Neuronal stem cell (in vitro differentiated cells): ENCODE results near the gene KCNAB1.

Experiments
- DNase-seq: peaks from one replicate; pipeline ENCODE4 v3.0.0-alpha.2; 2013; ENCODE audit warnings: low spot score
- H2AFZ ChIP-seq: one replicate; pipeline ENCODE4 v1.6.1; 2013; ENCODE audit warnings: mild to moderate bottlenecking, low read length, inconsistent platforms
- H2AK5ac ChIP-seq: 2 replicates; pipeline ENCODE4 v1.6.1; 2013; ENCODE audit warnings: low read depth, mild to moderate bottlenecking, inconsistent platforms, low read length, moderate library complexity, mixed read lengths
- H2BK120ac ChIP-seq: 2 replicates; pipeline ENCODE4 v1.6.1; 2013; ENCODE audit warnings: low read depth, mild to moderate bottlenecking, inconsistent platforms, low read length, moderate library complexity, mixed read lengths
- H2BK12ac ChIP-seq: one replicate; pipeline ENCODE4 v1.6.1; 2013; ENCODE audit warnings: low read length, inconsistent platforms
- H2BK15ac ChIP-seq: 2 replicates; pipeline ENCODE4 v1.6.1; 2013; ENCODE audit warnings: mild to moderate bottlenecking, low read length, inconsistent platforms, mixed read lengths
- H2BK5ac ChIP-seq: one replicate; pipeline ENCODE4 v1.6.1; 2013; ENCODE audit warnings: inconsistent platforms, mild to moderate bottlenecking, low read length, moderate library complexity
- H3K14ac ChIP-seq: one replicate; pipeline ENCODE4 v1.6.1; 2013; ENCODE audit warnings: low read length, inconsistent platforms
- H3K18ac ChIP-seq: 2 replicates; pipeline ENCODE4 v1.6.1; 2013; ENCODE audit warnings: low read length, inconsistent platforms
- H3K23ac ChIP-seq: 2 replicates; pipeline ENCODE4 v1.6.1; 2013; ENCODE audit warnings: low read depth, mild to moderate bottlenecking, mixed read lengths, low read length, inconsistent platforms; ENCODE audit not compliant: poor library complexity
- H3K27ac ChIP-seq: replicated peaks from 3 replicates; pipeline ENCODE4 v1.5.1; 2013; ENCODE audit warnings: low read length, inconsistent platforms
- H3K27me3 ChIP-seq, 3 experiments: 2 replicates each; pipeline ENCODE4 v1.6.1; 2013; ENCODE audit warnings: low read length in 3 of 3, mild to moderate bottlenecking in 2 of 3, inconsistent platforms in 1 of 3, low read depth in 1 of 3, mixed read lengths in 1 of 3, moderate library complexity in 1 of 3; ENCODE audit not compliant: control insufficient read depth in 3 of 3, insufficient read depth in 3 of 3
- H3K36me3 ChIP-seq, 2 donors: replicated peaks in 1 of 2; 2 replicates each; pipeline ENCODE4 v1.6.1; 2013; ENCODE audit warnings: low read length in 2 of 2; ENCODE audit not compliant: control insufficient read depth in 2 of 2, insufficient read depth in 2 of 2
- H3K4ac ChIP-seq: 2 replicates; pipeline ENCODE4 v1.6.1; 2013; ENCODE audit warnings: inconsistent platforms, mild to moderate bottlenecking, low read length, moderate library complexity
- H3K4me1 ChIP-seq, 2 donors: 1 replicate in 1 of 2; 2 replicates in 1 of 2; pipeline ENCODE4 v1.6.1; 2013; ENCODE audit warnings: low read length in 2 of 2, low read depth in 1 of 2; ENCODE audit not compliant: control insufficient read depth in 2 of 2, insufficient read depth in 1 of 2
- H3K4me2 ChIP-seq: one replicate; pipeline ENCODE4 v1.6.1; 2013; ENCODE audit warnings: mild to moderate bottlenecking, low read length, inconsistent platforms; ENCODE audit not compliant: insufficient read depth, poor library complexity, severe bottlenecking
- H3K4me3 ChIP-seq, 2 donors: 2 replicates each; pipeline ENCODE4 v1.5.1; 2013; ENCODE audit warnings: low read length in 2 of 2, mild to moderate bottlenecking in 2 of 2, inconsistent platforms in 1 of 2, moderate library complexity in 1 of 2
- H3K79me1 ChIP-seq: one replicate; pipeline ENCODE4 v1.6.1; 2013; ENCODE audit warnings: low read depth, mild to moderate bottlenecking, inconsistent platforms, low read length, moderate library complexity
- H3K9ac ChIP-seq: one replicate; pipeline ENCODE4 v1.6.1; 2013; ENCODE audit warnings: mild to moderate bottlenecking, low read depth, low read length, inconsistent platforms; ENCODE audit not compliant: poor library complexity
- H3K9me3 ChIP-seq, 2 donors: replicated peaks in 1 of 2; 2 replicates each; pipeline versions ENCODE3 to v1.6.1; 2013; ENCODE audit warnings: low read length in 2 of 2, mild to moderate bottlenecking in 2 of 2, inconsistent platforms in 1 of 2, low read depth in 1 of 2, mixed read lengths in 1 of 2, moderate library complexity in 1 of 2; ENCODE audit not compliant: control insufficient read depth in 2 of 2, insufficient read depth in 1 of 2
- H4K8ac ChIP-seq: one replicate; pipeline ENCODE4 v1.6.1; 2013; ENCODE audit warnings: low read depth, mild to moderate bottlenecking, inconsistent platforms, low read length, moderate library complexity
- H4K91ac ChIP-seq: one replicate; pipeline ENCODE4 v1.6.1; 2013; ENCODE audit warnings: low read length, low read depth, mild to moderate bottlenecking, inconsistent platforms; ENCODE audit not compliant: poor library complexity
- WGBS, 2 donors: extraction: QIAGEN DNeasy Blood & Tissue Kit; methylation state at CpG; one replicate each; pipeline ENCODE4 v1.1.7; 2013; ENCODE audit warnings: missing lambda C conversion rate in 2 of 2, mixed read lengths in 1 of 2; ENCODE audit not compliant: insufficient read length in 2 of 2, insufficient replicate concordance in 1 of 2; ENCODE audit errors: extremely low coverage in 2 of 2; 5-methylcytosine and 5-hydroxymethylcytosine counted together

Gene KCNAB1

DNA sequence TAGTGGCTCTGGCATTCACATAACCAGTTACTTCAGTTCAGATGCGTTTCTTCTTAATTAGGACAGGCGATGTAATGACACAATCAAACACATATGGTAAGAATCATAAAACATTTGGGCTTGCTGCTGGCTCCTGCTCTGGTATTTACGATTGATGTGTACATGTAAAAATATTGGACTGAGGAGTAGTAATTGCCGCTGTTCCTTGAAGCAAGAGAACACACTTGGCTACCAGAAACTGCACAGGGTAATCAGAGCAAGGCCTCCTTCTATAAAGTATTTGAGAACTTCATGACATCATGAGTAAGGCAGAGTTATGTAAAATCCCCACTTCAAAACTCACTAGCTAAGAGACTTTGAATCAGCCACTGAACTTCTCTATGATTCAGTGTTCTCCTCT is 276.5 kb downstream of the KCNAB1 start:
- Histone ChIP-seq H3K23ac (no peak overlapping the region), H3K9ac (no peak overlapping the region), H2AK5ac (no peak overlapping the region), H3K14ac (no peak overlapping the region), H2BK120ac (no peak overlapping the region), H3K36me3 (no peaks in the 10 kb centered on the region), H2BK12ac (no peak overlapping the region), H3K18ac (no peak overlapping the region), H4K91ac (no peak overlapping the region), H3K4me2 (no peak overlapping the region), H3K27ac (no peak overlapping the region), H4K8ac (no peak overlapping the region), H2BK5ac (no peak overlapping the region), H3K4ac (no peak overlapping the region), H2AFZ (no peak overlapping the region), H3K4me3 (no peak overlapping the region), H3K79me1 (no peaks in the 10 kb centered on the region), H3K27me3 (peaks cover 0 to 3% (median 0%) of the 10 kb centered on the region in 3 experiments), H3K4me1 (no peaks in the 10 kb centered on the region), H3K9me3 (no peaks in the 10 kb centered on the region), H2BK15ac (no peak overlapping the region)
- no peak for DNase-seq
- WGBS, 2 donors, result no CpG with 5 or more reads among the region's 4 CpGs

DNA sequence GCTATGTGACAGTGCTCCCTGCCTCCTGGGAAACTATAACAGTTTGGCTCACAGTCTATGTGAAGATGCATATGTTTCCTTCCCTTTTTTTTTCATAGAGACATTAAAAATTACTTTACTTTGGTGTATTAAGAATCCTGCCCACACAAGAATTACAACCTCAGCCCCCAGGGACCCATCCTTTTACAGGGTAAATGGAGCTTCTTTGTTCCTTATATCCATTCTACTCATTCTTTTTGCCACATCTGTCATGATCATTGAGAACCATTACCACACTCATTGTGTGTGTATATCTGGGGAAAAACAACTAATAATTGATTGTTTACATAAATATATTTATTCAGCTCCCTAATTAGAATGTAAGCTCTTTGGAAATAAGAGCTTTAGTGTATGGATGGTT is 277.2 kb downstream of the KCNAB1 start:
- Histone ChIP-seq H3K14ac (no peak overlapping the region), H3K4ac (no peak overlapping the region), H2BK12ac (no peak overlapping the region), H3K23ac (no peak overlapping the region), H2AFZ (no peak overlapping the region), H3K27ac (no peak overlapping the region), H3K9ac (no peak overlapping the region), H3K79me1 (no peaks in the 10 kb centered on the region), H2BK15ac (no peak overlapping the region), H2AK5ac (no peak overlapping the region), H4K91ac (no peak overlapping the region), H3K4me1 (no peaks in the 10 kb centered on the region), H3K4me3 (no peak overlapping the region), H3K27me3 (no peaks in the 10 kb centered on the region), H3K4me2 (no peak overlapping the region), H3K18ac (no peak overlapping the region), H3K36me3 (no peaks in the 10 kb centered on the region), H3K9me3 (no peaks in the 10 kb centered on the region), H2BK120ac (no peak overlapping the region), H4K8ac (no peak overlapping the region), H2BK5ac (no peak overlapping the region)
- no peak for DNase-seq

DNA sequence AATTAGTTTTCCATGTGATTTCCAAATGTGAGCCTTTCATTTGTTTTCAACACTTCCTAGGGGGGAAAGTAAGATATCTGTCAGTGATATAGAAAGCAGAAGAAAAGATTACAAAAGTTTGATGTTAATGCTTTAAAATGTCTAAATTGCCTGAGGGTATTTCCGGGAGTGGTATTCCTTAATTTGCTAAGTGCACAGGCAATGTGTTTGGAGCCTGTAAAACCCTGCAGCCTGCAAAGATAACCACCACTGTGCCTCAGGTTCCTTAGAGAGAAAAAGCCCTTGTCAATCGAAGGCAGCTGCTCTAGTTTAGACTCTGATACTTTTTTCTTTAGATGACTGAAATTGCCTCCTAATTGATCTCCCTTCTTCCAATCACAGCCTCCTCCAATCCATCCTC is 279.7 kb downstream of the KCNAB1 start:
- Histone ChIP-seq H3K18ac (no peak overlapping the region), H3K9me3 (no peaks in the 10 kb centered on the region), H2BK15ac (no peak overlapping the region), H3K4ac (no peak overlapping the region), H2AK5ac (no peak overlapping the region), H3K4me2 (no peak overlapping the region), H2BK5ac (no peak overlapping the region), H3K36me3 (no peaks in the 10 kb centered on the region), H4K8ac (no peak overlapping the region), H4K91ac (no peak overlapping the region), H3K9ac (no peak overlapping the region), H3K27ac (no peak overlapping the region), H3K79me1 (no peaks in the 10 kb centered on the region), H3K4me3 (no peak overlapping the region), H2AFZ (no peak overlapping the region), H2BK12ac (no peak overlapping the region), H2BK120ac (no peak overlapping the region), H3K14ac (no peak overlapping the region), H3K23ac (no peak overlapping the region), H3K4me1 (no peaks in the 10 kb centered on the region), H3K27me3 (no peaks in the 10 kb centered on the region)
- no peak for DNase-seq
- no CpG with 5 or more reads among the region's 2 CpGs for WGBS, 2 donors

DNA sequence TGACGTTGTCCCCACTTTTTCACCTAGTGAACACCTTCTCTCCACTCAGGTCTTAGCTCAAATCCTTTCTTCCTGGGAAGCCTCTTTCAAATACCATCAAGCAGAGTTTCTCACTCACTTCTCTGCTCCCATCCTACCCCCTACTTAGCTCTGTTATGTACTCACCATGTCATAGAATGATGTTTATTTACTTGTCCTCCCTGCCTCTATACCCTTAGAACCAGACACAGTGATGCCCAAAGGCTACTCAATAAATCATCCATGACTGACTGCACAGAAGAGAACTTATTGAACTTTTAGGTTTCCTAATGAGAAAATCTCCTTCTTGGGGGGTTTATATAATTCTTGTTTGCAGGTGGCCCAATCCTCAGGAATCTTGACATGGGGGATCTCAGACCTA is 280.4 kb downstream of the KCNAB1 start:
- H4K8ac ChIP-seq, result no peak overlapping the region
- no CpG with 5 or more reads among the region's 1 CpG for WGBS, 2 donors

More for the DNA sequence above, 280.4 kb downstream of the KCNAB1 start:
- no peak for DNase-seq
- H3K23ac ChIP-seq, result no peak overlapping the region
- no peak overlapping the region for H4K91ac ChIP-seq
- H3K9ac ChIP-seq, result no peak overlapping the region
- H3K18ac ChIP-seq, result no peak overlapping the region
- H2AK5ac ChIP-seq, result no peak overlapping the region
- H3K9me3 ChIP-seq, result no peaks in the 10 kb centered on the region
- H2BK15ac ChIP-seq, result no peak overlapping the region
- no peaks in the 10 kb centered on the region for H3K36me3 ChIP-seq
- H2BK120ac ChIP-seq, result no peak overlapping the region
- H2BK12ac ChIP-seq, result no peak overlapping the region
- no peak overlapping the region for H3K14ac ChIP-seq
- H3K4me1 ChIP-seq, result no peaks in the 10 kb centered on the region
- no peak overlapping the region for H3K4me3 ChIP-seq
- no peaks in the 10 kb centered on the region for H3K79me1 ChIP-seq
- H3K27me3 ChIP-seq, result no peaks in the 10 kb centered on the region
- no peak overlapping the region for H3K27ac ChIP-seq
- H3K4ac ChIP-seq, result no peak overlapping the region
- no peak overlapping the region for H2BK5ac ChIP-seq
- no peak overlapping the region for H3K4me2 ChIP-seq
- no peak overlapping the region for H2AFZ ChIP-seq
